ENCODE data around the gene SYT7. TPM values are rescaled to one million over a fixed set of nuclear protein-coding genes. Genes with fewer than 3 reads are reported as not detected.

Gene SYT7
- polyA plus RNA-seq, 4 donors: 0.81 to 12.2 (median 3.0) TPM

DNA sequence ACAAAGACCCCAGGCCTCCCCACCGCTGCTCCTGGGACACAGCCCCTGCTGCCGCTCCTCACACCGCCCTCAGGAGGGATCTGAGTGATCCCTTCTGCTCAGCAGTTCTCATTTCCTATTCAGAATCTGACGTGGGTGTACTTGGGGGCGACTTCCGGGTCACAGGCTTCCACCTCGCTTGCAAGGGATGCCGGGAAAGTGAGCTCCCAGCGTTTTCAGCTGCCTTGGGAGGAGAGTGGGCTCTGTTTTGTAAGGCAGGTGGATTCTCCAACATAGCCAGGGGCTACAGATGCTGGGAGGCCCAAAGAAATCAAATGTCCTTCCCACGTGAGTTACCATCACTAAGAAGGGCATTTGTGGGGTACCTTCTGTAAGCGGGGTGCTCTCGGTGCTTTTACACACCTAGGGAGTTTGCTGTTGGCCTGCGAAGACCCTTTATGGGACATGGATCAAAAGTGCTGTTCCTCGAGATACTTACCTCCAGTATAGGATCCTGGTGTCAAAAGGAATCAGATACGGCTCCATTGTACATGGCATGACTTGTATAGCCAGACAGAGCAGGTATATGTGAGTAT lies 82.0 kb downstream of the SYT7 start:
- WGBS, 3 donors: 79 to 86% (median 83%) methylated on average over 15 of the region's 15 CpGs
- no peaks in the 10 kb centered on the region for H3K4me1 ChIP-seq (ENCODE audit: control insufficient read depth in 3 of 3, insufficient read depth in 2 of 3, low read depth in 1 of 3, low read length in 2 of 3)
- no peaks in the 10 kb centered on the region for H3K9me3 ChIP-seq (ENCODE audit: control insufficient read depth in 2 of 2, insufficient read depth in 1 of 2, low read depth in 1 of 2, low read length in 1 of 2)
- no peak overlapping the region for H3K27ac ChIP-seq (ENCODE audit: low read depth in 1 of 3, low read length in 2 of 3)
- DNase-seq (no peak), FAIRE-seq (no peak)
- H3K27me3 ChIP-seq (ENCODE audit: control insufficient read depth in 3 of 3, insufficient read depth in 3 of 3, low read length in 3 of 3): no peaks in the 10 kb centered on the region
- no peaks in the 10 kb centered on the region for H3K36me3 ChIP-seq (ENCODE audit: control insufficient read depth in 3 of 3, insufficient read depth in 2 of 3, low read depth in 1 of 3, low read length in 3 of 3)
- H3K4me3 ChIP-seq (ENCODE audit: low read depth in 1 of 3, low read length in 3 of 3): no peak overlapping the region

DNA sequence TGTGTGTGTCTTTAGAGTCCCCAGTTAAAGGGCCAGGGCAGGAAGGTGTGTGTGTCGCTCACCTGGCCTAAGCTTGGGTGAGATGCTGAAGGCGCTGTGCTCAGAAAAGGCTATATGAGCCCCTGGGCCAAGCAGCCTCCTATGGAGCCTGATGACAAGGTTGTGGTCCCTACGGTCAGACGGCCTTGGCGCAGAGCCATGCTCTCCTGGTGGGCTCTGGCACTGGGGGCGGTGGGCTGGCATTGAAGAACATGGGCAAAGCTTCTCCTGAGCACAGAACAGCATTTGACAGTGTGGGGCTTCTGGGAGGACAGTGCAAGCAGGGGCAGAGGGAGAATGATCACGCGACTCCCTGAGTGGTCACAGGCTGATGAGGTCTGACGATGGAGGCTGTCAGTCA lies 83.0 kb downstream of the SYT7 start:
- DNase-seq: no peak

DNA sequence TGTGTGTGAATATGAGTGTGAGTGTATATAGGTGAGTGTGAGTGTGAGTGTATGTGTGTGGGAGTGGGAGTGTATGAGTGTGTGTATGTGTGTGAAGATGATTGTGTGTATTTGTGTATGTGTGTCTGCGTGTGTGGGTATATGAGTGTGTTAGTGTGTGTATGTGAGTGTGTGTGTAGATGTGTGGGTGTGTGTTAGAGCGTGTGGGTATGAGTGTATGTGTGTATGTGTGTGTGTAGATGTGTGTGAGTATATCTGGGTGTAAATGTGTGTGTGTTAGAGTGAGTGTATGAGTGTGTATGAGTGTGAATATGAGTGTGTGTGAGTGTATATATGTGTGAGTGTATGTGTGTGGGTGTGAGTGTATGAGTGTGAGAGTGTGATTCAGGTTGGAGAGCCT lies 83.4 kb downstream of the SYT7 start:
- no peak overlapping the region for H3K27ac ChIP-seq (ENCODE audit: low read depth in 1 of 3, low read length in 2 of 3)
- DNase-seq: no peak
- 65 to 87% (median 87%) methylated on average over 2 of the region's 2 CpGs for WGBS, 3 donors
- H3K27me3 ChIP-seq (ENCODE audit: control insufficient read depth in 3 of 3, insufficient read depth in 3 of 3, low read length in 3 of 3): no peaks in the 10 kb centered on the region
- no peaks in the 10 kb centered on the region for H3K9me3 ChIP-seq (ENCODE audit: control insufficient read depth in 2 of 2, insufficient read depth in 1 of 2, low read depth in 1 of 2, low read length in 1 of 2)
- no peaks in the 10 kb centered on the region for H3K36me3 ChIP-seq (ENCODE audit: control insufficient read depth in 3 of 3, insufficient read depth in 2 of 3, low read depth in 1 of 3, low read length in 3 of 3)
- no peak overlapping the region for H3K4me3 ChIP-seq (ENCODE audit: low read depth in 1 of 3, low read length in 3 of 3)
- H3K4me1 ChIP-seq (ENCODE audit: control insufficient read depth in 3 of 3, insufficient read depth in 2 of 3, low read depth in 1 of 3, low read length in 2 of 3): no peaks in the 10 kb centered on the region
- no peak for FAIRE-seq

More for the DNA sequence above, 83.0 kb downstream of the SYT7 start:
- no peak overlapping the region for H3K4me3 ChIP-seq (ENCODE audit: low read depth in 1 of 3, low read length in 3 of 3)
- H3K4me1 ChIP-seq (ENCODE audit: control insufficient read depth in 3 of 3, insufficient read depth in 2 of 3, low read depth in 1 of 3, low read length in 2 of 3): no peaks in the 10 kb centered on the region
- WGBS, 3 donors: 79 to 90% (median 84%) methylated on average over 9 of the region's 9 CpGs
- no peak overlapping the region for H3K27ac ChIP-seq (ENCODE audit: low read depth in 1 of 3, low read length in 2 of 3)
- no peaks in the 10 kb centered on the region for H3K27me3 ChIP-seq (ENCODE audit: control insufficient read depth in 3 of 3, insufficient read depth in 3 of 3, low read length in 3 of 3)
- no peak for FAIRE-seq
- H3K9me3 ChIP-seq (ENCODE audit: control insufficient read depth in 2 of 2, insufficient read depth in 1 of 2, low read depth in 1 of 2, low read length in 1 of 2): no peaks in the 10 kb centered on the region
- H3K36me3 ChIP-seq (ENCODE audit: control insufficient read depth in 3 of 3, insufficient read depth in 2 of 3, low read depth in 1 of 3, low read length in 3 of 3): no peaks in the 10 kb centered on the region

DNA sequence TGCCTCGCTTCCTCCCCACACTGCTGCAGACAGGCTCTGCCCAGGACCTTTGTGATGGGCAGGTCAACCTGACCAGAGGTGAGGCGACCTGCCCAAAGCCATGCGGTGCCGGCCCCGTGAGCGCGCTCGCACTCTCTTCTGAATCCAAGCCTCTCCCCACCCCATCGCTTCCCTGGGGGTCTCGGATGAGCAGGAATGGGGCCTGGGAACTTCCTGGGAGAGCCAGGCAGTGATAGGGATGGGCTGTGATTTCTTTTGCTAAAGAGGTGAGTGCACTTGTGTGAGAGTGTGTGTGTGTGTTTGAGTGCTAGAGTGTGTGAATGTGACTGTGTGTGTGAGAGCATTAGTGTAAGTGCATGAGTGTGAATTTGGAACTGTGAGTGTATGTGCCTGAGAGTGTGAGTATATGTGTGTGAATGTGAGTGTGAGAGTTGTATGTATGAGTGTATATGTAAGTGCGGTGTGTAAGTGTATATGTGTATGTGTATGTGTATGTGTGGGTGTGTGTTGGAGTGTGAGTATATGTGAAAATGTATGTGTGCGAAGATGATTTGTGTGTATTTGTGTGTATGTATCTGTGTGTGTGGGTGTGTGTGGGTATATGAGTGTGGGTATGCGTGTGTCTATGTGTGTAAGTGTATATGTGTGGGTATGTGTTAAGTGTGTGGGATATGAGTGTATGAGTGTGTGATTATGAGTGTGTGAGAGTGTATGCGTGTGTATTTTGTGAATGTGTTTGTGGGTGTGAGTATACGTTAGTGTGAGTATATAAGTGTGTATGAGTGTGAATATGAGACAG lies 84.1 kb downstream of the SYT7 start:
- Histone ChIP-seq H3K4me1 (ENCODE audit: control insufficient read depth in 3 of 3, insufficient read depth in 2 of 3, low read depth in 1 of 3, low read length in 2 of 3) (no peaks in the 10 kb centered on the region), H3K27ac (ENCODE audit: low read depth in 1 of 3, low read length in 2 of 3) (no peak overlapping the region), H3K36me3 (ENCODE audit: control insufficient read depth in 3 of 3, insufficient read depth in 2 of 3, low read depth in 1 of 3, low read length in 3 of 3) (no peaks in the 10 kb centered on the region), H3K9me3 (ENCODE audit: control insufficient read depth in 2 of 2, insufficient read depth in 1 of 2, low read depth in 1 of 2, low read length in 1 of 2) (no peaks in the 10 kb centered on the region), H3K4me3 (ENCODE audit: low read depth in 1 of 3, low read length in 3 of 3) (no peak overlapping the region), H3K27me3 (ENCODE audit: control insufficient read depth in 3 of 3, insufficient read depth in 3 of 3, low read length in 3 of 3) (no peaks in the 10 kb centered on the region)
- DNase-seq (no peak), FAIRE-seq (no peak)
- 94% methylated on average over 15 of the region's 15 CpGs for WGBS, 3 donors

DNA sequence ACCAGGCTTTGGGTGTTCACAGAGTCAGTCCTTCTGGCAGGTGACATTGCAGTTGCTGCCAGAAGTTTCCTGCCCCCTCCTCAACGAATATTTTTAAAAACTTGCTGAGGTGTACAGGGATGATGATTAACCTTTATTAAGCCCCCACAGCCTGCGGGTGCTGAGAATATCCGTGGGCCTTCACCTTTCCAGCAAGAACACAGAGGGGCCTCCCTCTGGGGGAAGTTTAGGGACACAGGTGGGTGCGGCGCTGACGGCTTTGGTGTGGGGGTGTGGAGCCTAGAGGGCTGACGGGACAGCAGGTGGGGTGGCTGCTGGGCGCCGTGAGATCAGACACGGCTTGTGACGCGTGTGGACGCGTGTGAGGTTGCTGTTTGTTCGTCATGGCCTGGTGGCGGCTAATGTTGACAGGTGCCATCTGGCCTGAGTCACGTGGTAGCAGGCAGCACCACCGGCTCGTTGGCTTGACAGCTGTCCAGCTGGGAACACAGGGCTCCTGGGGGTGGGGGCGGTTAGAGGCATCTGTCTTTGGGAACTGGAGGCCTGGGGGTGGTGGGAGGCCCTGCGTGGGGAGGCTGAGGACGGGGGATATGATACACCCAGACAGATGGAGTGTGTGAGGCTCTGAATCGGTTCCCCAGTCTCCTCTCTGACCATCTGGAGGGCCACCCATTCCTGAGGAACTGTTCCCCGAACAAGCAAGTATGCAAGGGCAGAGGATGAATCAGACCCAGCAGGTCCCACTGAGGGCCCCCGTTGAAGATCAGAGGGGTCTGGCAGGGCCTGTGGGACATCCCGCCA lies 84.9 kb downstream of the SYT7 start:
- H3K27ac ChIP-seq (ENCODE audit: low read depth in 1 of 3, low read length in 2 of 3): peak overlapping the region in 1 of 3 donors; percentile 33

DNA sequence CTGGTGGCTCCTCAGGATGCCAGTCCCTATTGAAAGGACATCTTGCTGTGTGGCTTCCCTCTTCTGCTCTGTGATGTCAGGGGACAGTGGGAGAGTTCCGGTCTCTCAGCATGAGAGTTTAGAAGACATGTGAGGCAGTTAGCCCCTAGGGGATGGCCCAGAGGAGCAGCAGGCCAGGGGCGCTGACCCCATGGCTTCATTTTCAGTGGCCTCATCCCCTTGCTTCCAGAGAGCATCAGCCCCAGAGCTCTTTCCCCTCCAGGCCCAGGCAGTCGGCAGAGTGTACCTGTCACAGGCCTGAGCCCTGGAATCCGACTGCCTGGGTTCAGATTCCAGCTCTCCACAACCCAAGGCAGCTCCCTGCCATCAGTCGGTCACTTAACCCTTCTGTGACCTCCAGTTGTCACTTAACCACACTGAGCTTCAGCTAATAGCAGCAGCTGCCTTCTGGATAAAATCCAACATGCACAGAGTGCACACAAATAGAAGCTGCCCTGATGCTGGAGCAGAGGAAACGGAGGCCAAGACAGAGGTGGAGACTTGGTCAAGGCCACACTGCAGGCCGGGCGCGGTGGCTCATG lies 86.4 kb downstream of the SYT7 start:
- H3K4me1 ChIP-seq (ENCODE audit: control insufficient read depth in 3 of 3, insufficient read depth in 2 of 3, low read depth in 1 of 3, low read length in 2 of 3): peaks cover 0 to 12% (median 0%) of the 10 kb centered on the region in 3 donors
- H3K9me3 ChIP-seq (ENCODE audit: control insufficient read depth in 2 of 2, insufficient read depth in 1 of 2, low read depth in 1 of 2, low read length in 1 of 2): no peaks in the 10 kb centered on the region
- FAIRE-seq (no peak), DNase-seq (no peak)
- H3K36me3 ChIP-seq (ENCODE audit: control insufficient read depth in 3 of 3, insufficient read depth in 2 of 3, low read depth in 1 of 3, low read length in 3 of 3): no peaks in the 10 kb centered on the region
- WGBS, 3 donors: 53 to 60% (median 54%) methylated on average over 9 of the region's 9 CpGs
- H3K27me3 ChIP-seq (ENCODE audit: control insufficient read depth in 3 of 3, insufficient read depth in 3 of 3, low read length in 3 of 3): no peaks in the 10 kb centered on the region
- no peak overlapping the region for H3K4me3 ChIP-seq (ENCODE audit: low read depth in 1 of 3, low read length in 3 of 3)
- H3K27ac ChIP-seq (ENCODE audit: low read depth in 1 of 3, low read length in 2 of 3): no peak overlapping the region

More for the DNA sequence above, 84.9 kb downstream of the SYT7 start:
- no peaks in the 10 kb centered on the region for H3K27me3 ChIP-seq (ENCODE audit: control insufficient read depth in 3 of 3, insufficient read depth in 3 of 3, low read length in 3 of 3)
- 64 to 71% (median 69%) methylated on average over 25 to 26 of the region's 26 CpGs for WGBS, 3 donors
- no peaks in the 10 kb centered on the region for H3K9me3 ChIP-seq (ENCODE audit: control insufficient read depth in 2 of 2, insufficient read depth in 1 of 2, low read depth in 1 of 2, low read length in 1 of 2)
- DNase-seq (peak; percentile 12 to 57), FAIRE-seq (no peak)
- H3K36me3 ChIP-seq (ENCODE audit: control insufficient read depth in 3 of 3, insufficient read depth in 2 of 3, low read depth in 1 of 3, low read length in 3 of 3): no peaks in the 10 kb centered on the region
- no peak overlapping the region for H3K4me3 ChIP-seq (ENCODE audit: low read depth in 1 of 3, low read length in 3 of 3)
- no peaks in the 10 kb centered on the region for H3K4me1 ChIP-seq (ENCODE audit: control insufficient read depth in 3 of 3, insufficient read depth in 2 of 3, low read depth in 1 of 3, low read length in 2 of 3)

DNA sequence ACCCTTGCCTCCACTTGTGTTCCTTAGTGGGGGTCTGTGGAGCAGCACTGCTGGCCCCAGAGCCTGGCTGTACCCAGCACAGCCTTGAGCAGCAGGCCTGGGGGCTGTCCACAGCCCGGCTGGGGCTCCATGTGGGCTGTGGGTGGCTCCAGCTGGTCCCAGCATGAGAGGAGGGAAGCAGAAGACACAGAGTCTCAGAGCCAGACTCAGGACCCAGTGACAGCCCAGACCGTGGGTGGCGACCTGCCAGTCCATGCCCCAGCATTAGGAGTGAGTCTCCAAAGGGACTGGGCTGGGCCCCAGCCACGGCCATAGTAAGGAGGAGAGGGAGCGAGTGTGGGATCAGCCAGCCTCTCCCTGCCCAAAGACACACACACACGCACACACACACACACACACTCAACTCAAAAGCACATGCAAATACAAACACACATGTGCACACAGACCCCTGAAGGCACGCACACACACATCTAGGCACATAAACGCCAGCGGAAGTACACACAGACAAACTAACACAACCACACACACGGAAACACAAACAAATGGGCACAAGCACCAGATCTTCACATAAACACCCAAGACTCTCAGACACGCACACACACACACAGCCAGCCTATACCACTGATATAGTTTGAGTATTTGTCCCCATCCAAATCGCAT lies 89.0 kb downstream of the SYT7 start:
- no peak for FAIRE-seq
- Histone ChIP-seq H3K27me3 (ENCODE audit: control insufficient read depth in 3 of 3, insufficient read depth in 3 of 3, low read length in 3 of 3) (no peaks in the 10 kb centered on the region), H3K4me3 (ENCODE audit: low read depth in 1 of 3, low read length in 3 of 3) (no peak overlapping the region), H3K9me3 (ENCODE audit: control insufficient read depth in 2 of 2, insufficient read depth in 1 of 2, low read depth in 1 of 2, low read length in 1 of 2) (peaks cover 0 to 3% of the 10 kb centered on the region in 2 donors), H3K27ac (ENCODE audit: low read depth in 1 of 3, low read length in 2 of 3) (no peak overlapping the region), H3K36me3 (ENCODE audit: control insufficient read depth in 3 of 3, insufficient read depth in 2 of 3, low read depth in 1 of 3, low read length in 3 of 3) (peaks cover 0 to 6% (median 0%) of the 10 kb centered on the region in 3 donors), H3K4me1 (ENCODE audit: control insufficient read depth in 3 of 3, insufficient read depth in 2 of 3, low read depth in 1 of 3, low read length in 2 of 3) (peaks cover 0 to 22% (median 2%) of the 10 kb centered on the region in 3 donors)
- no peak for DNase-seq
- WGBS, 3 donors: 83 to 91% (median 85%) methylated on average over 12 of the region's 12 CpGs
